ENCODE measurements around the gene KIAA1549. TPM values are rescaled to one million over a fixed set of nuclear protein-coding genes. Genes with fewer than 3 reads are reported as not detected.

The KIAA1549 gene
- total and polyA plus RNA-seq, 2 donors (not counting 1 experiment from before 2014, with no cell fraction given), result under 0.01 to 0.52 TPM

GRCh38 chr7:138900035-138900828 is 81.0 kb downstream of the KIAA1549 start:
- no peaks in the 10 kb centered on the region for H3K9me3 Mint-ChIP-seq (ENCODE audit: insufficient read depth)
- no peak overlapping the region for H3K4me3 Mint-ChIP-seq
- WGBS (ENCODE audit: insufficient coverage), result 68% methylated on average over 7 of the region's 12 CpGs
- no peaks in the 10 kb centered on the region for H3K79me2 ChIP-seq (ENCODE audit: control insufficient read depth, insufficient read depth, low read length)
- H3K27ac ChIP-seq (ENCODE audit: low read length in 2 of 2), result no peak overlapping the region
- no peak overlapping the region for H3K27ac Mint-ChIP-seq
- no peaks in the 10 kb centered on the region for H3K27me3 ChIP-seq (replicated peaks in 1 of 4; ENCODE audit: control extremely low read depth in 1 of 4, control insufficient read depth in 3 of 4, insufficient read depth in 4 of 4, low read length in 3 of 4)
- H3K4me1 ChIP-seq (ENCODE audit: control insufficient read depth in 2 of 2, insufficient read depth in 2 of 2, low read length in 2 of 2), result no peaks in the 10 kb centered on the region
- no peaks in the 10 kb centered on the region for H4K20me1 ChIP-seq (ENCODE audit: control insufficient read depth, insufficient read depth, low read length, poor library complexity, severe bottlenecking)
- H3K9ac ChIP-seq (ENCODE audit: low read length), result no peak overlapping the region
- POLR2A ChIA-PET, result no interaction called here
- TF ChIP-seq EZH2 (IDR thresholded peaks at IDR 0.05; ENCODE audit: borderline replicate concordance, insufficient read depth, low read depth, low read length, poor library complexity, severe bottlenecking) (no peak), CTCF (IDR thresholded peaks at IDR 0.05) (no peak)
- H3K27me3 Mint-ChIP-seq, result peaks cover 30% of the 10 kb centered on the region
- H3K4me2 ChIP-seq (replicated peaks; ENCODE audit: low read depth, low read length, poor library complexity, severe bottlenecking), result no peak overlapping the region
- no peaks in the 10 kb centered on the region for H3K36me3 ChIP-seq (replicated peaks in 1 of 2; ENCODE audit: control extremely low read depth in 1 of 2, control insufficient read depth in 1 of 2, extremely low read depth in 1 of 2, insufficient read depth in 2 of 2, low read length in 1 of 2)
- no peaks in the 10 kb centered on the region for H3K9me3 ChIP-seq (ENCODE audit: control extremely low read depth in 1 of 3, control insufficient read depth in 2 of 3, insufficient read depth in 1 of 3, low read length in 2 of 3)
- no peak overlapping the region for H3K4me3 ChIP-seq (ENCODE audit: control extremely low read depth in 1 of 5, extremely low read depth in 1 of 5, insufficient read depth in 1 of 5, low read depth in 2 of 5, low read length in 4 of 5)
- no peak for ATAC-seq (ENCODE audit: low read depth)
- intact Hi-C loops (cut with micrococcal nuclease), result no loop called here
- no peak for DNase-seq
- no peaks in the 10 kb centered on the region for H3K4me1 Mint-ChIP-seq
- H2AFZ ChIP-seq (ENCODE audit: insufficient read depth, low read depth, low read length, poor library complexity, severe bottlenecking), result no peak overlapping the region
- CTCF ChIA-PET, result interaction anchor here (0.8 kb wide), 1 partner anchor 14 kb away, joined by 3 read pairs; no protein-coding TSS in a partner anchor

GRCh38 chr7:138898802-138899201 is 82.4 kb downstream of the KIAA1549 start:
- Histone ChIP-seq H4K20me1 (ENCODE audit: control insufficient read depth, insufficient read depth, low read length, poor library complexity, severe bottlenecking) (no peaks in the 10 kb centered on the region), H3K4me2 (replicated peaks; ENCODE audit: low read depth, low read length, poor library complexity, severe bottlenecking) (no peak overlapping the region), H3K27me3 (replicated peaks in 1 of 4; ENCODE audit: control extremely low read depth in 1 of 4, control insufficient read depth in 3 of 4, insufficient read depth in 4 of 4, low read length in 3 of 4) (no peaks in the 10 kb centered on the region), H3K9me3 (ENCODE audit: control extremely low read depth in 1 of 3, control insufficient read depth in 2 of 3, insufficient read depth in 1 of 3, low read length in 2 of 3) (no peaks in the 10 kb centered on the region), H3K4me3 (ENCODE audit: control extremely low read depth in 1 of 5, extremely low read depth in 1 of 5, insufficient read depth in 1 of 5, low read depth in 2 of 5, low read length in 4 of 5) (no peak overlapping the region), H3K4me1 (ENCODE audit: control insufficient read depth in 2 of 2, insufficient read depth in 2 of 2, low read length in 2 of 2) (no peaks in the 10 kb centered on the region), H3K36me3 (replicated peaks in 1 of 2; ENCODE audit: control extremely low read depth in 1 of 2, control insufficient read depth in 1 of 2, extremely low read depth in 1 of 2, insufficient read depth in 2 of 2, low read length in 1 of 2) (no peaks in the 10 kb centered on the region), H3K27ac (ENCODE audit: low read length in 2 of 2) (no peak overlapping the region), H3K9ac (ENCODE audit: low read length) (no peak overlapping the region), H3K79me2 (ENCODE audit: control insufficient read depth, insufficient read depth, low read length) (no peaks in the 10 kb centered on the region), H2AFZ (ENCODE audit: insufficient read depth, low read depth, low read length, poor library complexity, severe bottlenecking) (no peak overlapping the region)
- Mint-ChIP-seq H3K27ac (no peak overlapping the region), H3K4me1 (no peaks in the 10 kb centered on the region), H3K9me3 (ENCODE audit: insufficient read depth) (no peaks in the 10 kb centered on the region), H3K4me3 (no peak overlapping the region), H3K27me3 (peaks cover 30% of the 10 kb centered on the region)
- ATAC-seq (ENCODE audit: low read depth) (no peak), DNase-seq (no peak)
- intact Hi-C loops (cut with micrococcal nuclease), result no loop called here
- TF ChIP-seq CTCF (IDR thresholded peaks at IDR 0.05) (no peak), EZH2 (IDR thresholded peaks at IDR 0.05; ENCODE audit: borderline replicate concordance, insufficient read depth, low read depth, low read length, poor library complexity, severe bottlenecking) (no peak)
- POLR2A ChIA-PET, result no interaction called here
- WGBS (ENCODE audit: insufficient coverage), result 79% methylated on average over 8 of the region's 8 CpGs
- CTCF ChIA-PET, result no interaction called here

Measured in B cell (primary cell).